HK-2 (cell line): ENCODE data around the gene ELAVL1.
A peak's percentile ranks its signal among the peaks of the same experiment; 100 is the strongest.

Source experiments
- DNase-seq: peaks from one replicate; pipeline ENCODE4 v3.0.0-alpha.2; 2018; ENCODE audit not compliant: unreplicated experiment

ELAVL1 gene

GRCh38 chr19:7986321-7987113, 18.9 kb downstream of the ELAVL1 start:
- peak; percentile 14 for DNase-seq

GRCh38 chr19:7985481-7985911, 19.9 kb downstream of the ELAVL1 start:
- no peak for DNase-seq

GRCh38 chr19:7983995-7984837, 21.2 kb downstream of the ELAVL1 start:
- DNase-seq, result no peak

GRCh38 chr19:7983286-7983950, 22.0 kb downstream of the ELAVL1 start:
- DNase-seq, result no peak

GRCh38 chr19:7982651-7983099, 22.8 kb downstream of the ELAVL1 start:
- DNase-seq, result no peak

- DNase-seq, result no peak
Observed at GRCh38 chr19:7982103-7982502, 23.3 kb downstream of the ELAVL1 start.

GRCh38 chr19:7981661-7982060, 23.8 kb downstream of the ELAVL1 start:
- no peak for DNase-seq

- DNase-seq, result no peak
Observed at GRCh38 chr19:7981199-7981598, 24.2 kb downstream of the ELAVL1 start.

- DNase-seq, result no peak
Observed at GRCh38 chr19:7980635-7981121, 24.8 kb downstream of the ELAVL1 start.

- no peak for DNase-seq
Observed at GRCh38 chr19:7980168-7980567, 25.3 kb downstream of the ELAVL1 start.

- DNase-seq, result no peak
Observed at GRCh38 chr19:7979559-7979958, 25.9 kb downstream of the ELAVL1 start.

- DNase-seq, result no peak
Observed at GRCh38 chr19:7979011-7979410, 26.4 kb downstream of the ELAVL1 start.

- DNase-seq, result no peak
Observed at GRCh38 chr19:7978179-7978825, 27.1 kb downstream of the ELAVL1 start.

- no peak for DNase-seq
Observed at GRCh38 chr19:7977723-7978040, 27.8 kb downstream of the ELAVL1 start.

- DNase-seq, result no peak
Observed at GRCh38 chr19:7977021-7977722, 28.3 kb downstream of the ELAVL1 start.

GRCh38 chr19:7976461-7976860, 29.0 kb downstream of the ELAVL1 start:
- DNase-seq, result no peak

GRCh38 chr19:7975037-7975436, 30.4 kb downstream of the ELAVL1 start:
- DNase-seq, result no peak

- no peak for DNase-seq
Observed at GRCh38 chr19:7973883-7974282, 31.6 kb downstream of the ELAVL1 start.

GRCh38 chr19:7971553-7972520, 33.6 kb downstream of the ELAVL1 start:
- DNase-seq, result no peak
